Liver (tissue), 9 donors: Measurements from ENCODE around the gene RBMX2. TPM values are rescaled to one million over a fixed set of nuclear protein-coding genes. Genes with fewer than 3 reads are reported as not detected.
"Not testable (repeated sequence)": the region's sequence is repeated elsewhere in the genome, so short reads cannot be mapped to it uniquely, and the experiment has no call there.

Experiments
- DNase-seq: peaks from one replicate; pipeline ENCODE4 v3.0.0-alpha.2; 2017; ENCODE audit warnings: low spot score
- H3K27ac ChIP-seq, 2 donors: one replicate each; pipeline ENCODE4 v1.7.0; 2013; ENCODE audit warnings: inconsistent platforms in 2 of 2, low read length in 2 of 2, control low read depth in 1 of 2, low read depth in 1 of 2, mild to moderate bottlenecking in 1 of 2
- H3K27me3 ChIP-seq, 4 donors: one replicate each; pipeline versions ENCODE4 v1.6.1 to v1.7.0; 2013; ENCODE audit warnings: low read length in 3 of 4, inconsistent platforms in 1 of 4, mild to moderate bottlenecking in 1 of 4, moderate library complexity in 1 of 4; ENCODE audit not compliant: control insufficient read depth in 4 of 4, insufficient read depth in 4 of 4
- H3K36me3 ChIP-seq, 4 donors: one replicate each; pipeline versions ENCODE4 v1.6.1 to v1.7.0; 2013; ENCODE audit warnings: low read length in 3 of 4, mild to moderate bottlenecking in 3 of 4, low read depth in 1 of 4, moderate library complexity in 1 of 4; ENCODE audit not compliant: control insufficient read depth in 4 of 4, insufficient read depth in 3 of 4
- H3K4me1 ChIP-seq, 4 donors: one replicate each; pipeline versions ENCODE4 v1.6.1 to v1.7.0; 2013; ENCODE audit warnings: low read length in 3 of 4, mild to moderate bottlenecking in 3 of 4, moderate library complexity in 1 of 4; ENCODE audit not compliant: control insufficient read depth in 4 of 4, insufficient read depth in 4 of 4
- H3K4me3 ChIP-seq, 3 donors: one replicate each; pipeline versions ENCODE4 v1.6.1 to v1.7.0; 2013; ENCODE audit warnings: low read length in 3 of 3, control low read depth in 1 of 3, low read depth in 1 of 3, mild to moderate bottlenecking in 1 of 3
- H3K9ac ChIP-seq, 2 donors: one replicate each; pipeline ENCODE4 v1.7.0; 2013; ENCODE audit warnings: low read length in 2 of 2, mild to moderate bottlenecking in 2 of 2, moderate library complexity in 2 of 2, control low read depth in 1 of 2, low read depth in 1 of 2
- H3K9me3 ChIP-seq, 4 donors: one replicate each; pipeline versions ENCODE4 v1.6.1 to v1.7.0; 2013; ENCODE audit warnings: low read length in 3 of 4; ENCODE audit not compliant: control insufficient read depth in 4 of 4
- ATF3 ChIP-seq: IDR thresholded peaks from 2 replicates; pipeline ENCODE4 v1.6.1; 2016; ENCODE audit warnings: antibody characterized with exemption
- CTCF ChIP-seq: fragments of 150-350 bp; IDR thresholded peaks from 2 replicates; pipeline ENCODE4 v1.5.1; 2017; ENCODE audit warnings: improper control_type of control experiment, low read depth, low read length; ENCODE audit not compliant: missing input control
- EGR1 ChIP-seq, 2 donors: IDR thresholded peaks; 2 replicates each; pipeline ENCODE4 v1.6.1; 2016 to 2018; ENCODE audit warnings: antibody characterized with exemption in 2 of 2, low read depth in 2 of 2
- FOXA2 ChIP-seq: IDR thresholded peaks from 2 replicates; pipeline ENCODE4 v1.6.1; 2016; ENCODE audit warnings: antibody characterized with exemption
- GABPA ChIP-seq, 2 donors: IDR thresholded peaks in 1 of 2; conservative IDR thresholded peaks in 1 of 2; 2 replicates each; pipeline ENCODE4 v1.6.1; 2016; ENCODE audit warnings: antibody characterized with exemption in 2 of 2, mild to moderate bottlenecking in 1 of 2, moderate library complexity in 1 of 2
- HNF4A ChIP-seq, 2 donors: conservative IDR thresholded peaks; 2 replicates each; pipeline ENCODE4 v1.6.1; 2016; ENCODE audit warnings: antibody characterized with exemption in 2 of 2, mild to moderate bottlenecking in 2 of 2
- HNF4G ChIP-seq: IDR thresholded peaks from 2 replicates; pipeline ENCODE4 v1.6.1; 2016; ENCODE audit warnings: antibody characterized with exemption
- MAX ChIP-seq: IDR thresholded peaks from 2 replicates; pipeline ENCODE4 v1.6.1; 2016; ENCODE audit warnings: antibody characterized with exemption
- NR2F2 ChIP-seq: IDR thresholded peaks from 2 replicates; pipeline ENCODE4 v1.6.1; 2016; ENCODE audit warnings: antibody characterized with exemption
- RAD21 ChIP-seq, 2 donors: IDR thresholded peaks; 2 replicates each; pipeline ENCODE4 v1.6.1; 2016; ENCODE audit warnings: antibody characterized with exemption in 2 of 2, mild to moderate bottlenecking in 2 of 2
- REST ChIP-seq: IDR thresholded peaks from 2 replicates; pipeline ENCODE4 v1.6.1; 2016; ENCODE audit warnings: antibody characterized with exemption, mild to moderate bottlenecking
- RXRA ChIP-seq, 2 donors: IDR thresholded peaks; 2 replicates each; pipeline ENCODE4 v1.6.1; 2017 to 2018; ENCODE audit warnings: antibody characterized with exemption in 2 of 2, mild to moderate bottlenecking in 1 of 2
- SP1 ChIP-seq: IDR thresholded peaks from 2 replicates; pipeline ENCODE4 v1.6.1; 2018; ENCODE audit warnings: antibody characterized with exemption, mild to moderate bottlenecking
- TAF1 ChIP-seq: conservative IDR thresholded peaks from 2 replicates; pipeline ENCODE4 v1.6.1; 2016; ENCODE audit warnings: antibody characterized with exemption, mild to moderate bottlenecking
- YY1 ChIP-seq: IDR thresholded peaks from 2 replicates; pipeline ENCODE4 v1.6.1; 2016; ENCODE audit warnings: antibody characterized with exemption, mild to moderate bottlenecking
- ZBTB33 ChIP-seq: IDR thresholded peaks from 2 replicates; pipeline ENCODE4 v1.6.1; 2016; ENCODE audit warnings: antibody characterized with exemption
- WGBS: extraction: QIAGEN DNeasy Blood & Tissue Kit; methylation state at CpG from one replicate; pipeline ENCODE4 v1.1.7; 2013; 5-methylcytosine and 5-hydroxymethylcytosine counted together
- polyA plus RNA-seq, 2 donors: library from polyadenylated mRNA; stranded (reverse) in 1 of 2; unstranded in 1 of 2; fragments of 200-250 nt in 1 of 2; fragments of >200 nt in 1 of 2; fragmentation: Nextera tagmentation in 1 of 2; extraction: Ambion mirVana in 1 of 2; gene quantifications; one replicate each; pipeline versions ENCODE4 v1.2.1 to v1.2.3, GENCODE V29; 2013 to 2015
- total RNA-seq, 2 donors: library from RNA; depleted of rRNA; stranded (reverse); fragments of >200 nt; gene quantifications; one replicate each; pipeline ENCODE4 v1.2.3, GENCODE V29; 2014
- donor health status: healthy.
- donor health status: healthy.
- donor health status: healthy.
- donor health status: healthy.
- donor health status: healthy.

Gene RBMX2
- total RNA-seq (1 to 10 TPM; 5.5 to 7.2 TPM), polyA plus RNA-seq (1 to 10 TPM; 5.2 to 8.8 TPM)

- Histone ChIP-seq H3K9me3 (no peaks in the 10 kb centered on the region), H3K9ac (peak within 1 kb of the TSS; percentile 37 to 89), H3K27me3 (peaks cover 0 to 3% (median 0%) of the 10 kb centered on the region in 4 donors), H3K27ac (peak within 1 kb of the TSS; percentile 36 to 73), H3K4me1 (peaks cover 3 to 14% (median 8%) of the 10 kb centered on the region in 4 donors), H3K4me3 (peak within 1 kb of the TSS; percentile 76 to 92 (median 82)), H3K36me3 (peaks cover 0 to 3% (median 0%) of the 10 kb centered on the region in 4 donors)
- DNase-seq, result peak; percentile 71
- TF ChIP-seq HNF4A (conservative IDR thresholded peaks at IDR 0.05), result peak; percentile 62 to 89
- peak; percentile 6 for TF ChIP-seq SP1
- no peak for TF ChIP-seq CTCF
- peak in 1 of 2 donors; percentile 87 for TF ChIP-seq GABPA (IDR thresholded peaks at IDR 0.05 in 1 of 2, conservative IDR thresholded peaks at IDR 0.05 in 1 of 2)
- peak; percentile 71 for TF ChIP-seq HNF4G
- peak in 1 of 2 donors; percentile 6 for TF ChIP-seq RXRA (IDR thresholded peaks at IDR 0.05)
- WGBS, result under 1% methylated on average over 47 of the region's 47 CpGs
These were observed at the start of gene RBMX2 for GRCh38 chrX:130401415-130402207. Gene RBMX2 (plus strand): TSS chrX:130401987. CDS start chrX:130402033, 46 bp downstream.

GRCh38 chrX:130352050-130352449 lies 49.7 kb upstream of the RBMX2 start:
- H3K9ac ChIP-seq, H3K4me1 ChIP-seq, H3K27me3 ChIP-seq, H3K4me3 ChIP-seq, H3K9me3 ChIP-seq, H3K36me3 ChIP-seq, H3K27ac ChIP-seq, DNase-seq: not testable (repeated sequence)
- 97% methylated on average over 1 of the region's 1 CpG for WGBS

- H3K36me3 ChIP-seq, result peaks cover 0 to 2% (median 0%) of the 10 kb centered on the region in 4 donors
- no peak overlapping the region for H3K9ac ChIP-seq
- no peak overlapping the region for H3K4me3 ChIP-seq
- no peaks in the 10 kb centered on the region for H3K9me3 ChIP-seq
- H3K4me1 ChIP-seq, result no peaks in the 10 kb centered on the region
- H3K27ac ChIP-seq, result no peak overlapping the region
- DNase-seq, result no peak
- H3K27me3 ChIP-seq, result no peaks in the 10 kb centered on the region
- TF ChIP-seq RAD21 (IDR thresholded peaks at IDR 0.05) (no peak), YY1 (no peak), SP1 (no peak), ATF3 (no peak), FOXA2 (no peak), RXRA (IDR thresholded peaks at IDR 0.05) (no peak), CTCF (no peak), NR2F2 (no peak), TAF1 (no peak), HNF4A (conservative IDR thresholded peaks at IDR 0.05) (no peak), MAX (no peak), ZBTB33 (no peak), EGR1 (IDR thresholded peaks at IDR 0.05; ENCODE audit: low read depth in 2 of 2) (no peak), HNF4G (no peak), REST (no peak)
These were observed 25.7 kb upstream of the RBMX2 start for GRCh38 chrX:130376077-130376476.
